Occipital lobe (tissue), 2 donors: ENCODE data around the gene MAPRE2. TPM values are rescaled to one million over a fixed set of nuclear protein-coding genes. Genes with fewer than 3 reads are reported as not detected.

Experiments
- DNase-seq: peaks from one replicate; lab custom pipeline; 2025; lab: John Stamatoyannopoulos, UW
- total RNA-seq: library from RNA; depleted of rRNA; stranded (reverse); fragments of >200 nt; gene quantifications from one replicate; pipeline ENCODE4 v1.2.3, GENCODE V29; 2014

The MAPRE2 gene
- total RNA-seq, 1 donor from 2014 or later, result 68.0 TPM

- no peak for DNase-seq
Measured at GRCh38 chr18:35038029-35038428, 3.2 kb upstream of the MAPRE2 start.

- DNase-seq, result no peak
Measured at GRCh38 chr18:35038881-35039491, 2.2 kb upstream of the MAPRE2 start.

DNA sequence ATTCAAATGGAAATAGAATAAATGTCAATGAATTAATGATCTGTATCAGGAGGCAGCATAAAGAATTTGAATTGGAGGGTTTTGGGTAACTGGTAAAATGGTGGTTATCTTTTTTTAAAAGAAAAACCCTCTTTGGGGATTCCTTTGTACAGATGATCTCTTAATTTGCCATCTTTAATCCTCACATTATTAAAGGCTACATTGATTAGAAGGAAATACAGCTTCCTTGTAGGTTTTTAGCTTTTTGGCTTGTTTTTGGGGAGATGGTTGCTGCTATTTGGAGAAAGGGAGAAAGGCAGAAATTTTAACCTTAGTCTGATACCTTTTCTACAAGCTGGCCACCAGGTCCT lies 600 bp upstream of the MAPRE2 start:
- no peak for DNase-seq

DNA sequence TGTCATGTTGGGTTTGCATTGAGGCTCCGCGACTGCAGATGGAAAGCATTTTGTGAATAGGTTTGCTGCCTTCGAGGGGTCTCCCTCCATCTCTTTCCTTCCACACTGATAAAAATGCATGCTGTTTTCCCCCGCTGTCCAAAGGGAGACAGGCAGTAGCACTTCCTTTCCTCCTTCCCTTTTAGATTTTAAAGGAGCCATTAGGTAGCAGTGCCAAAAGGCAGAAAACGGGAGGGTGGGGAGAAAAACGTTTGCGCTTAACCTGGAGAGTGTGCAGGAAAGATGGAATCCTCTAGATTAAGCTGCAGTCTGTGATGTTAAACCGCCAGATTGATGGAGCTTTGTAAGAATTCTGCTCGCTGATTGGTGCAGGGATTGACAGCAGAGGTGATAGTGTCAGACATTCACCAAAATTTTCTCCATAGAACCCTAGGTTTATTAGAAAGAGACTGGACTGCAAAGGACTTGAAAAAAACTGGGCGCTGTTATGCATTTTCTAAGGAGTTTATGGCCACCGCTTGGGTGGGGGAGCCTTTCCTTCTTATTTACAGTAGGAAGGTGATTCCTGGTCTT lies 688 bp downstream of the MAPRE2 start:
- DNase-seq, result no peak

- no peak for DNase-seq
Measured at GRCh38 chr18:35042389-35043071, 1.3 kb downstream of the MAPRE2 start.

DNA sequence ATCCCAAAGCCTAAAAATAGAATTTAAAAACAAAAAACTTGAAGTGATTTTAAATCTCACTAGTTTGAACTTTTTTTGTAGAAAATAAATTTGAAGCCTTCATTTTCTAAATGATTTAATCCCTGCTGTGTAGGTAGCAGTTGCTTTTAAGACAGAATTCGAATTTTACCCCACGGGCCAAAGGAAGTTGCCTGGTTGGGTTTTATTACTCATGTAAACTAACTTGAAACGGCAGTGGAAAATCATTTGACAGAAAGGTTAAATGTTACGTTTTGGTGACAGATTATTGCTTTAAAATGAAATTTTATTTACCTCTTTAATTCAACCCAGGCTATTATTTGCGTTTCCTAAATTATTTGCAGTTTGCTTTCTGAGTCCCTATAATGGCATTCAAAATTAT lies 2.0 kb downstream of the MAPRE2 start:
- no peak for DNase-seq

DNA sequence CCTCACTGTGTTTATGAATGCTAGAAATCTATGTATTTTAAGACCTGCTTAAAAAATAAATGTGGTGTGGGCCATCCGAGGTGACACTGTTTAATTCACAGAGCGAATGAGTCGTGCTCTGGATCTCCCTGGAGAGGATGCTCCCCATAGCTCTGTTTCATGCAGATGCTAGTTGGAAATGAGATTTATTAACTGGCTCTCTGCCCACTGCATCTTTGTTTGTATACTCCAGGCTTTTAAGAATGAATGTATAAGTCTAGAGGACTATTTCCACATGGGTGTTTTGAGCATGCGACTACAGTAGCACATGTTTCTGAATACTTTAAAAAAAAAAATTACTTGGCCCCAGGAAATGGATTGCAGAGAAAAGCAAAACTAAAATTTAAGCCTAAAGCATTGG lies 3.9 kb downstream of the MAPRE2 start:
- no peak for DNase-seq

- no peak for DNase-seq
Measured at GRCh38 chr18:35045806-35046205, 4.6 kb downstream of the MAPRE2 start.

- DNase-seq, result no peak
Measured at GRCh38 chr18:35047697-35048292, 6.6 kb downstream of the MAPRE2 start.

GRCh38 chr18:35049111-35050027 lies 8.2 kb downstream of the MAPRE2 start:
- DNase-seq, result no peak

- no peak for DNase-seq
Measured at GRCh38 chr18:35050028-35050546, 8.9 kb downstream of the MAPRE2 start.

GRCh38 chr18:35050705-35051195 lies 9.5 kb downstream of the MAPRE2 start:
- DNase-seq, result no peak

- no peak for DNase-seq
Measured at GRCh38 chr18:35051641-35052377, 10.6 kb downstream of the MAPRE2 start.

- DNase-seq, result no peak
Measured at GRCh38 chr18:35054401-35054800, 13.2 kb downstream of the MAPRE2 start.

GRCh38 chr18:35055105-35055504 lies 13.9 kb downstream of the MAPRE2 start:
- no peak for DNase-seq

DNA sequence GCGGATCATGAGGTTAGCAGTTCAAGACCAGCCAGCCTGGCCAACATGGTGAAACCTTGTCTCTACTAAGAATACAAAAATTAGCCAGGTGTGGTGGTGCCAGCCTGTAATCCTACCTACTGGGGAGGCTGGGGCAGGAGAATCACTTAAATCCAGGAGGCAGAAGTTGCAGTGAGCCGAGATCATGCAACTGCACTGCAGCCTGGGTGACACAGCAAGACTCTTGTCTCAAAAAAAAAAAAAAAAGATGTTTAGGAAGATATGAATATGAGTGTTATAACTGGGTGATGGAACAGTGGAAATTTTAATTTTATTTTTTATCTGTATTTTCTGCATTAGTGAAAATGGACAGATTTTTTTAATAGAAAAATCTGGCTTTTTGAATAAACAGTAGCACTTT lies 14.5 kb downstream of the MAPRE2 start:
- DNase-seq, result no peak

DNA sequence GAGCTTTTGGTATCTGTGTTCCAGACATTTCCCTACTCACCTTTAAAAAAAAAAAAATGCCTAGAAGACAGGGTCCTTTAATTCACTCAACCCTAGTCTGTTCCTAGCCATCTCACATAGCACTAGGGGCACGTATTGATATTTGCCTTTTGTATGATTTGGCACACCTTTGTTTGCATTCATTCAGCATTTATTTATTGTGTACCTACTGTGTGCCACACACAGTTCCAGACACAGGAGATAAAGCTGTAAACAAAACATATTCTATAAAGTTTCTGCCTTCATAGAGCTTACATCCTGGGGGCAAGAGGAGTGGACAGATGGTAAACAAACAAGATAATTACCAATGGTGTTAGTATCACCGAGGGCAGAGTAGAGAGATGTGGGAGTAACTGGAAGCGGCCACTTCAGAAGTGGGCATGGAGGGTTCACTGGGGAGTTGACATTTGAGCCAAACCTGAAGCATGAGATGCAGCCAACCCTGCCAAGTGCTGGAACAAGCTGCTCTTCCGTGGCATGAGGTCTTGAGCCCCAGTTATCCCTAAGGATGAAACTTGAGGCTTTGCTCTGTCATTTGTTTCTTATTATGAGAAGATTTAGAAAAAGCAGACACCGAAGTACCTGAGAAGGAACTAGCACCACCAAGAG lies 18.2 kb downstream of the MAPRE2 start:
- no peak for DNase-seq

DNA sequence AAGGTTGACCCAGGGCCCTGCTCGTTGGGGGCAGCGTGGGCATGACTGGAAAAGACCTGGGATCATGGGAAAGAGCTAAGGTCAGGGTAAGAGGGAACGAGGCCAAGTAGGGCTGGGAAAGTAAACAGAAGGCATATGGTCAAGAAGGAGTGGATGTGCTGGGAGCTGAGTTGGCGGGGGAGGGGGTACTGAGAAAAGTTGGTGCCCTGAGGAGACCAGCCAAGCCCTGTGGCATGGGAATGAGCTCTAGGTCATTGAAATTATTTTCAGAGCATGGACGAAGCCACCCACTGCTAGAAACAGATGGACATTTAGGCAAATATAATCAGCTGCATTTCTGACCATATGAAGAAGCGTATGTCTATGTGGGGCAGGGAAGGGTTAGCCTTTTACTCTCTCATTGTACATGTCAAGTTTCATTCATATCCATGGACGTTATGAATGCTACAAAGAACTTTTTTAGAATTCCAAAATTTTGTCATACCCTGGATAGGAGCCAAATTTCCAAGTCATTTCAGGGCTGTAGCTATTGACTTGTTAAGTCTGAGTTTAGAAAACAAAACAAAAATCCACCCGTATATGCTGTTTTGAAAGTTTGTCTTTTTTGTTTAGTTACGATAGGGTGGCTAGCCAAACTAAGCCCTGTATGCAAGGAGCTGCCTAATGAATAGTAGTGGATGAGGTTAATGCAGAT lies 19.1 kb downstream of the MAPRE2 start:
- DNase-seq, result no peak

DNA sequence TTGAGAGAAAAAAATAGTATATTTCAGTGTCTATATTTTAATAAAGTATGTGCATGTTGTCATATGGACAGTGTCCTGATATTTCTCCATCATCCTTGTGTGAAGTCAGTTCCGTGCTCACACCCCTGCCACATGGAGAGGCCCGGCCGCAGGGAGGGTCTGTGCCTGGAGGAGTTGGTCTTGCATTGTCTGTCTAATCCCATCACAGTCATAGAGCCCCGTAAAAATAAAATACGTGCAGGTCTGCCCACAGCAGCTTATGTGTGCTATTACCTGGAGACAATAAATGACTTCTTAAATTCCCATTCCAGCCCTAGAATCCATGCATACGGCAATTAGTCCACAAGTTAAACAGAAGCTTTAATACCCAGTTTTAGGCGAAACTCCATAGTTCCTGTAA lies 20.1 kb downstream of the MAPRE2 start:
- DNase-seq, result no peak
